ENCODE measurements around the gene RTP2. TPM values are rescaled to one million over a fixed set of nuclear protein-coding genes. Genes with fewer than 3 reads are reported as not detected.
A peak's percentile ranks its signal among the peaks of the same experiment; 100 is the strongest.

The RTP2 gene
- total RNA-seq, 1 donor from 2014 or later: not detected

GRCh38 chr3:187713504-187713903 lies 11.1 kb upstream of the RTP2 start:
- Mint-ChIP-seq H3K36me3 (no peaks in the 10 kb centered on the region), H3K4me3 (no peak overlapping the region), H3K9me3 (no peaks in the 10 kb centered on the region), H3K27me3 (peaks cover 12% of the 10 kb centered on the region), H3K4me1 (ENCODE audit: unreplicated experiment) (no peaks in the 10 kb centered on the region), H3K27ac (no peak overlapping the region)
- no peak for TF ChIP-seq CTCF (conservative IDR thresholded peaks at IDR 0.05)
- DNase-seq (ENCODE audit: extremely low spot score, unreplicated experiment): no peak

- H3K4me1 Mint-ChIP-seq (ENCODE audit: unreplicated experiment): no peaks in the 10 kb centered on the region
Observed at GRCh38 chr3:187709155-187709554, 6.8 kb upstream of the RTP2 start.

GRCh38 chr3:187708696-187709095 lies 6.3 kb upstream of the RTP2 start:
- Mint-ChIP-seq H3K4me3 (no peak overlapping the region), H3K27ac (no peak overlapping the region), H3K9me3 (no peaks in the 10 kb centered on the region), H3K36me3 (no peaks in the 10 kb centered on the region), H3K4me1 (ENCODE audit: unreplicated experiment) (no peaks in the 10 kb centered on the region), H3K27me3 (no peaks in the 10 kb centered on the region)
- TF ChIP-seq CTCF (conservative IDR thresholded peaks at IDR 0.05): no peak
- DNase-seq (ENCODE audit: extremely low spot score, unreplicated experiment): no peak

More at GRCh38 chr3:187709155-187709554, 6.8 kb upstream of the RTP2 start:
- no peaks in the 10 kb centered on the region for H3K9me3 Mint-ChIP-seq
- H3K4me3 Mint-ChIP-seq: no peak overlapping the region
- peak; percentile 35 for TF ChIP-seq CTCF (conservative IDR thresholded peaks at IDR 0.05)
- no peaks in the 10 kb centered on the region for H3K36me3 Mint-ChIP-seq
- DNase-seq (ENCODE audit: extremely low spot score, unreplicated experiment): no peak
- no peaks in the 10 kb centered on the region for H3K27me3 Mint-ChIP-seq
- no peak overlapping the region for H3K27ac Mint-ChIP-seq

GRCh38 chr3:187706971-187707370 lies 4.6 kb upstream of the RTP2 start:
- no peaks in the 10 kb centered on the region for H3K9me3 Mint-ChIP-seq
- no peak overlapping the region for H3K27ac Mint-ChIP-seq
- H3K36me3 Mint-ChIP-seq: no peaks in the 10 kb centered on the region
- no peaks in the 10 kb centered on the region for H3K4me1 Mint-ChIP-seq (ENCODE audit: unreplicated experiment)
- no peak for TF ChIP-seq CTCF (conservative IDR thresholded peaks at IDR 0.05)
- no peak for DNase-seq (ENCODE audit: extremely low spot score, unreplicated experiment)
- no peak overlapping the region for H3K4me3 Mint-ChIP-seq
- H3K27me3 Mint-ChIP-seq: no peaks in the 10 kb centered on the region

- Mint-ChIP-seq H3K4me3 (no peak overlapping the region), H3K27ac (no peak overlapping the region), H3K4me1 (ENCODE audit: unreplicated experiment) (no peaks in the 10 kb centered on the region), H3K9me3 (no peaks in the 10 kb centered on the region), H3K27me3 (peaks cover 3% of the 10 kb centered on the region), H3K36me3 (no peaks in the 10 kb centered on the region)
- DNase-seq (ENCODE audit: extremely low spot score, unreplicated experiment): no peak
- no peak for TF ChIP-seq CTCF (conservative IDR thresholded peaks at IDR 0.05)
Observed at GRCh38 chr3:187705164-187705563, 2.8 kb upstream of the RTP2 start.

- Mint-ChIP-seq H3K36me3 (no peaks in the 10 kb centered on the region), H3K4me1 (ENCODE audit: unreplicated experiment) (no peaks in the 10 kb centered on the region), H3K27ac (no peak overlapping the region), H3K4me3 (no peak overlapping the region), H3K27me3 (peaks cover 14% of the 10 kb centered on the region), H3K9me3 (no peaks in the 10 kb centered on the region)
- no peak for DNase-seq (ENCODE audit: extremely low spot score, unreplicated experiment)
- no peak for TF ChIP-seq CTCF (conservative IDR thresholded peaks at IDR 0.05)
Observed at GRCh38 chr3:187700249-187700648, 2.1 kb downstream of the RTP2 start.

All from type B pancreatic cell (in vitro differentiated cells).